ENCODE measurements around the gene TXK. TPM values are rescaled to one million over a fixed set of nuclear protein-coding genes. Genes with fewer than 3 reads are reported as not detected.

The TXK gene
- total RNA-seq, 6 donors from 2014 or later = 4.0 to 16.8 (median 6.2) TPM

DNA sequence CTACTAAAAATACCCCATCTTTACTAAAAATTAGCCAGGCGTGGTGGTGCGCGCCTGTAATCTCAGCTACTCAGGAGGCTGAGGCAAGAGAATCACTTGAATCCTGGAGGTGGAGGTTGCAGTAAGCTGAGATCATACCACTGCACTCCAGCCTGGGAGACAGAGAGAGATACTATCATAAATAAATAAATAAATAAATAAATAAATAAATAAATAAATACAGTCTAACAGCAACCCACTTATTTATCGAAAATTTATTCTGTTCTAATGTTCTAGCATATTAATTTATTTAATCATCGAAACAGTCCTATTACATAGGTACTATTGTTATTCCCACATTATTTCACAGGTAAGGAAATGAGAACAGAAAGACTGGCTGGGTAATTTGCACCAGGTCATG, 18.2 kb upstream of the TXK start:
- Histone ChIP-seq H3K36me3 (peaks cover 0 to 15% (median 7%) of the 10 kb centered on the region in 4 donors), H3K9me3 (peaks cover 0 to 19% (median 7%) of the 10 kb centered on the region in 4 donors), H3K27ac (no peak overlapping the region), H3K27me3 (no peaks in the 10 kb centered on the region), H3K4me1 (no peaks in the 10 kb centered on the region), H3K4me3 (no peak overlapping the region)
- 95 to 99% methylated on average over 5 of the region's 5 CpGs for WGBS, 2 donors
- no peak for ATAC-seq (ENCODE audit: low FRiP score in 2 of 2)
- TF ChIP-seq POLR2A (IDR thresholded peaks at IDR 0.05) = no peak
- TF ChIP-seq EP300 (IDR thresholded peaks at IDR 0.05) = no peak
- TF ChIP-seq, protein P1, sequence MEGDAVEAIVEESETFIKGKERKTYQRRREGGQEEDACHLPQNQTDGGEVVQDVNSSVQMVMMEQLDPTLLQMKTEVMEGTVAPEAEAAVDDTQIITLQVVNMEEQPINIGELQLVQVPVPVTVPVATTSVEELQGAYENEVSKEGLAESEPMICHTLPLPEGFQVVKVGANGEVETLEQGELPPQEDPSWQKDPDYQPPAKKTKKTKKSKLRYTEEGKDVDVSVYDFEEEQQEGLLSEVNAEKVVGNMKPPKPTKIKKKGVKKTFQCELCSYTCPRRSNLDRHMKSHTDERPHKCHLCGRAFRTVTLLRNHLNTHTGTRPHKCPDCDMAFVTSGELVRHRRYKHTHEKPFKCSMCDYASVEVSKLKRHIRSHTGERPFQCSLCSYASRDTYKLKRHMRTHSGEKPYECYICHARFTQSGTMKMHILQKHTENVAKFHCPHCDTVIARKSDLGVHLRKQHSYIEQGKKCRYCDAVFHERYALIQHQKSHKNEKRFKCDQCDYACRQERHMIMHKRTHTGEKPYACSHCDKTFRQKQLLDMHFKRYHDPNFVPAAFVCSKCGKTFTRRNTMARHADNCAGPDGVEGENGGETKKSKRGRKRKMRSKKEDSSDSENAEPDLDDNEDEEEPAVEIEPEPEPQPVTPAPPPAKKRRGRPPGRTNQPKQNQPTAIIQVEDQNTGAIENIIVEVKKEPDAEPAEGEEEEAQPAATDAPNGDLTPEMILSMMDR (IDR thresholded peaks at IDR 0.05) = no peak
- DNase-seq = no peak

DNA sequence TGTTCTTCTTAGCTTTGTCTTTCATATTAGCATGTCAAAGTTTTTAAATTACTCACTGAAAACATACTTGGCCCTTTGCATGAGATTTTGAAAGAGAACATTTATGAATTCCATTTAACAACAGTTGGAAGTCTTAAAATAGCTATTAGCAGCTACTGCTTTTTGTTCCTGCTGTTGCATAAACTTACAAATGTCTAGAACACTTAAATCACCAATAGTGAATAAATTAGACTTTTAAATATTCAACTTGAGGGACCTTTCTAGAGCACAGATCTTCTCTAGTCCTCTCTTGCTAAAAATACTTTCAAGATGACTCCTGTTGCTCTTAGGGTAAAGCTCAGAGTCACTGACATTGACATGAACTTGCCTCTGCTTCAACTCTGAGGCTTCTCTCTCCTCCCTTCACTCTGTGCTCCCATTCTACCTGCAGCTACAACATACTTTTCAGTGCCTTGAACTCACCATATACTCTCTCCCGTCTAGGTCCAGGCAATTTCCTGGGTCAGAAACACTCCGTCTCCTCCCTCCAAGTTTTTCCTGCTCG, 15.8 kb upstream of the TXK start:
- peaks cover 0 to 9% (median 4%) of the 10 kb centered on the region in 4 donors for H3K9me3 ChIP-seq
- 84 to 85% methylated on average over 3 of the region's 3 CpGs for WGBS, 2 donors
- no peak overlapping the region for H3K27ac ChIP-seq
- no peak for TF ChIP-seq EP300 (IDR thresholded peaks at IDR 0.05)
- no peak for TF ChIP-seq POLR2AphosphoS5 (IDR thresholded peaks at IDR 0.05)
- no peak for TF ChIP-seq POLR2A (IDR thresholded peaks at IDR 0.05)
- TF ChIP-seq, protein P1 (IDR thresholded peaks at IDR 0.05) = no peak
- H3K4me3 ChIP-seq = no peak overlapping the region
- H3K36me3 ChIP-seq = peaks cover 0 to 2% (median under 1%) of the 10 kb centered on the region in 4 donors
- H3K4me1 ChIP-seq = no peaks in the 10 kb centered on the region
- no peaks in the 10 kb centered on the region for H3K27me3 ChIP-seq
- DNase-seq (no peak), ATAC-seq (ENCODE audit: low FRiP score in 2 of 2) (no peak)

DNA sequence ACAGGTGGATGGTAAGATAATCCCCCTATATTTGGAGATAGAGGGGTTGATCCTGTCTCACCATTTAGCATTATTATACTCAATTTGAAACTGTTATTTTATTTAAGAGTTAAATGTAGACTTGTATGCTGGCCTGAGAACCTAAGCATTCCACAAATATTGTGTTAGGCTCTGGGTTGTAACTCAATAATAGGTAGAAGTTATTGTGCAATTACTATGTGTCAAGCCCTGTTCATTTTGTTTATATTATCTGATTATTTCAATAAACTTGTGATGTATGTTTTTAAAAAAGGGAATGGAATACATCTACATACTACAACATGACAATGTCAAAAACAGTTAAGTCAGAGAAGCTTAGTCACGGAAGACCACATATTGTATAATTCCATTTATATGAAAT, 13.6 kb upstream of the TXK start:
- H3K27me3 ChIP-seq = no peaks in the 10 kb centered on the region
- no peak for DNase-seq
- H3K4me3 ChIP-seq = no peak overlapping the region
- H3K27ac ChIP-seq = no peak overlapping the region
- TF ChIP-seq POLR2AphosphoS5 (IDR thresholded peaks at IDR 0.05) (no peak), POLR2A (IDR thresholded peaks at IDR 0.05) (no peak), EP300 (IDR thresholded peaks at IDR 0.05) (no peak)
- TF ChIP-seq, protein P1 (IDR thresholded peaks at IDR 0.05) = no peak
- WGBS, 2 donors = 90 to 98% methylated on average over 1 of the region's 1 CpG
- no peaks in the 10 kb centered on the region for H3K9me3 ChIP-seq
- H3K36me3 ChIP-seq = peaks cover 0 to 3% (median 0%) of the 10 kb centered on the region in 4 donors
- no peak for ATAC-seq (ENCODE audit: low FRiP score in 2 of 2)
- H3K4me1 ChIP-seq = no peaks in the 10 kb centered on the region

DNA sequence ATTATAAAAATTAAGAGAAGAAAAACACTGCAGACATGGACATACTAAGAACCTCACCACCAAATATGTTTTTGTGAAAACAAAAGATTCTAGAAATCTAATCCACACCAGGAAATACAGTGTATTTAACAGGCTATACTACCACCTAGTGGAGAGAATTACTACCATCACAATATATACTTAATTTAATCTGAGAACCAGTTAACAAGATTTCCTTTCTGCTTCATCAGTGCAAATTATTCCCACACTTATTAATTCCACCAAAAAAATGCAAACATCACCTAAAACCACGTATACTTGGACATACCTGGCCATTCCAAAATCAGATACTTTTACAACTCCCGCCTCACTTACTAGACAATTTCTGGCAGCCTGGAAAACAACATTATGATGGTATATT, 7.0 kb upstream of the TXK start:
- Histone ChIP-seq H3K27me3 (no peaks in the 10 kb centered on the region), H3K4me1 (peaks cover 0 to 13% (median 0%) of the 10 kb centered on the region in 4 donors), H3K4me3 (no peak overlapping the region), H3K27ac (no peak overlapping the region), H3K36me3 (peaks cover 0 to 18% (median 2%) of the 10 kb centered on the region in 4 donors), H3K9me3 (no peaks in the 10 kb centered on the region)
- DNase-seq (no peak), ATAC-seq (ENCODE audit: low FRiP score in 2 of 2) (peak in 1 of 2 donors; percentile 67)
- TF ChIP-seq, protein P1 (IDR thresholded peaks at IDR 0.05) = peak; percentile 31 to 61 (median 46)
- TF ChIP-seq EP300 (IDR thresholded peaks at IDR 0.05) = no peak
- 54 to 55% methylated on average over 2 of the region's 2 CpGs for WGBS, 2 donors

DNA sequence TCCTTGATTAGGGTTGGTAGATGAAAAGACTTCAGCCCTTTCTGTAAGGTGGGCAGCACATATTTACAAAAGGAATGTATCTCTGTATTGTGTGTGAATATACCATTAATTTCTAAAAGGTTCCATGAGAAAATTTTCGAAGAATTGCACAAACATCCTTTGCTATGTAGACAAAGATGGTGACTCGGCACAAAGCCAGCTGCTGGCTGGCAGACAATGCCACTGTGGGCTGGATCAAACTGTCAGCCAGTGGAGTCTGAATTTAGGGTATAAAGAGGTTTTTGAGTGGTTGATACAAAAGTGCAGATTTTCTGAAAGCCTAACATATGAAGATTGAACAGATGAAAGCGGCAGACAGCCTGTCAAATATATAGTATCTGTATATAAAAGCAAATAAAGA, 5.6 kb upstream of the TXK start:
- no peak for ATAC-seq (ENCODE audit: low FRiP score in 2 of 2)
- Histone ChIP-seq H3K36me3 (peaks cover 0 to 21% (median 2%) of the 10 kb centered on the region in 4 donors), H3K27me3 (no peaks in the 10 kb centered on the region), H3K27ac (no peak overlapping the region), H3K4me1 (peaks cover 0 to 13% (median 0%) of the 10 kb centered on the region in 4 donors), H3K9me3 (no peaks in the 10 kb centered on the region), H3K4me3 (no peak overlapping the region)
- no peak for TF ChIP-seq POLR2AphosphoS5 (IDR thresholded peaks at IDR 0.05)
- TF ChIP-seq, protein P1 (IDR thresholded peaks at IDR 0.05) = no peak
- TF ChIP-seq POLR2A (IDR thresholded peaks at IDR 0.05) = no peak
- no peak for TF ChIP-seq EP300 (IDR thresholded peaks at IDR 0.05)
- WGBS, 2 donors = 54% methylated on average over 3 of the region's 3 CpGs
- DNase-seq = no peak

Data from upper lobe of left lung (tissue), 6 donors.